Measurements from ENCODE around the gene MAPK12. TPM values are rescaled to one million over a fixed set of nuclear protein-coding genes. Genes with fewer than 3 reads are reported as not detected.

MAPK12 gene
- polyA plus RNA-seq, 1 experiment, result 51.4 TPM

GRCh38 chr22:50269573-50269969, 8.1 kb upstream of the MAPK12 start:
- DNase-seq (ENCODE audit: low read depth), result no peak
- ChIA-PET POLR2A (no interaction called here), CTCF (interaction anchor here (1.4 to 3.4 kb wide), 3 partner anchors 29 to 72 kb away, joined by 4 to 13 read pairs (median 6); partner anchors contain the start of gene DENND6B)
- H3K27me3 ChIP-seq (ENCODE audit: control insufficient read depth, insufficient read depth, low read length), result no peaks in the 10 kb centered on the region
- no peak for TF ChIP-seq CTCF (IDR thresholded peaks at IDR 0.05; ENCODE audit: insufficient read depth, low read depth, low read length)
- H3K4me3 ChIP-seq (ENCODE audit: low read depth, low read length), result peak overlapping the region; percentile 51
- peaks cover 6% of the 10 kb centered on the region for H3K36me3 ChIP-seq (ENCODE audit: control insufficient read depth, insufficient read depth, low read length)

GRCh38 chr22:50268655-50269113, 7.2 kb upstream of the MAPK12 start:
- POLR2A ChIA-PET, result no interaction called here
- H3K27me3 ChIP-seq (ENCODE audit: control insufficient read depth, insufficient read depth, low read length), result no peaks in the 10 kb centered on the region
- H3K4me3 ChIP-seq (ENCODE audit: low read depth, low read length), result no peak overlapping the region
- TF ChIP-seq CTCF (IDR thresholded peaks at IDR 0.05; ENCODE audit: insufficient read depth, low read depth, low read length), result no peak
- CTCF ChIA-PET, result interaction anchor here (1.2 to 3.4 kb wide), 3 partner anchors 13 to 73 kb away, joined by 3 to 13 read pairs (median 6); partner anchors contain the start of gene DENND6B
- peaks cover 3% of the 10 kb centered on the region; the same call in 1 of the 2 replicates for H3K36me3 ChIP-seq (ENCODE audit: control insufficient read depth, insufficient read depth, low read length)
- no peak for DNase-seq (ENCODE audit: low read depth)

- POLR2A ChIA-PET, result no interaction called here
- 0 out of 2 replicates have a peak, but pooled peaks have one; percentile 24 for TF ChIP-seq CTCF (IDR thresholded peaks at IDR 0.05; ENCODE audit: insufficient read depth, low read depth, low read length)
- peaks cover 3% of the 10 kb centered on the region; the same call in 1 of the 2 replicates for H3K36me3 ChIP-seq (ENCODE audit: control insufficient read depth, insufficient read depth, low read length)
- H3K27me3 ChIP-seq (ENCODE audit: control insufficient read depth, insufficient read depth, low read length), result no peaks in the 10 kb centered on the region
- no peak for DNase-seq (ENCODE audit: low read depth)
- CTCF ChIA-PET, result interaction anchor here (0.6 to 3.4 kb wide), 10 partner anchors 8 to 261 kb away, joined by 3 to 13 read pairs (median 3); partner anchors contain the start of gene HDAC10
- H3K4me3 ChIP-seq (ENCODE audit: low read depth, low read length), result peak overlapping the region; percentile 39
Observed at GRCh38 chr22:50267591-50268390, 6.3 kb upstream of the MAPK12 start.

- TF ChIP-seq CTCF (IDR thresholded peaks at IDR 0.05; ENCODE audit: insufficient read depth, low read depth, low read length), result no peak
- H3K27me3 ChIP-seq (ENCODE audit: control insufficient read depth, insufficient read depth, low read length), result no peaks in the 10 kb centered on the region
- H3K4me3 ChIP-seq (ENCODE audit: low read depth, low read length), result peak overlapping the region; percentile 39; the same call in 1 of the 2 replicates
- H3K36me3 ChIP-seq (ENCODE audit: control insufficient read depth, insufficient read depth, low read length), result peaks cover 1% of the 10 kb centered on the region; the same call in 1 of the 2 replicates
- CTCF ChIA-PET, result interaction anchor here (0.6 to 3.4 kb wide), 8 partner anchors 9 to 261 kb away, joined by 3 to 13 read pairs (median 4); partner anchors contain the start of gene HDAC10
- POLR2A ChIA-PET, result no interaction called here
- no peak for DNase-seq (ENCODE audit: low read depth)
Observed at GRCh38 chr22:50266994-50267393, 5.5 kb upstream of the MAPK12 start.

GRCh38 chr22:50264946-50265669, 3.6 kb upstream of the MAPK12 start:
- no peak for TF ChIP-seq CTCF (IDR thresholded peaks at IDR 0.05; ENCODE audit: insufficient read depth, low read depth, low read length)
- H3K36me3 ChIP-seq (ENCODE audit: control insufficient read depth, insufficient read depth, low read length), result peaks cover 1% of the 10 kb centered on the region; the same call in 1 of the 2 replicates
- POLR2A ChIA-PET, result no interaction called here
- CTCF ChIA-PET, result interaction anchor here (1.3 to 1.6 kb wide), 3 partner anchors 12 to 24 kb away, joined by 4 read pairs; no protein-coding TSS in a partner anchor
- DNase-seq (ENCODE audit: low read depth), result no peak
- no peaks in the 10 kb centered on the region for H3K27me3 ChIP-seq (ENCODE audit: control insufficient read depth, insufficient read depth, low read length)
- H3K4me3 ChIP-seq (ENCODE audit: low read depth, low read length), result no peak overlapping the region
